ENCODE measurements around the gene SPIC. TPM values are rescaled to one million over a fixed set of nuclear protein-coding genes. Genes with fewer than 3 reads are reported as not detected.

Gene SPIC
- total RNA-seq, 3 donors from 2014 or later (not counting 1 experiment from before 2014, with no cell fraction given) = 0.24 TPM; not detected in 2

DNA sequence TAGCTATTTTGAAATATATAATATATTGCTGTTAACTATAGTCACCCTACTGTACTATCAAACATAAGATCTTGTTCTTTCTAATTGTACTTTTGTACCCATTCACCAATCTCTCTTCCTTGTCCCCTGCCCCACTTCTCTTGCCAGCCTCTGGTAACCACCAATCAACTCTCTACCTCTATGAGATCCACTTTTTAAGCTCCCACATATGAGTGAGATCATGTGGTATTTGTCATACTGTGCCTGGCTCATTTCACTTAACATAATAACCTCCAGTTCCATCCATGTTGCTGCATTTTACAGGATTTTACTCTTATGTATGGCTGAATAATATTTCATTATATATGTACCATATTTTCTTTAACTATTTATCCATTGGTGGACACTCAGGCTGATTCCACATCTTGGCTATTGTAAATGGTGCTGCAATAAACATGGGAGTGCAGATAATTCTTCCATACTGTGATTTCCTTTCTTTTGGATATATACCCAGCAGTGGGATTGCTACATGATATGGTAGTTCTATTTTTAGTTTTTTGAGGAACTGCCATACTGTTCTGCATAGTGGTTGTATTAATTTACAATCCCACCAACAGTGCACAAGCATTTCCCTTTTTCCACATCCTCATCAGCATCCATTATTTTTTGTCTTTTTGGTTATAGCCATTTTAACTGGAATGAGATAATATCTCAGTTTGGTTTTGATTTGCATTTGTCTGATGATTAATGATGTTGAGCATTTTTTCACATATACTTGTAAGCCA is 33.5 kb upstream of the SPIC start:
- no peaks in the 10 kb centered on the region for H3K36me3 ChIP-seq (ENCODE audit: control insufficient read depth, insufficient read depth, low read length)
- no peaks in the 10 kb centered on the region for H3K36me3 Mint-ChIP-seq

GRCh38 chr12:101455685-101456084 is 19.5 kb upstream of the SPIC start:
- Histone ChIP-seq H3K27me3 (ENCODE audit: control insufficient read depth, insufficient read depth, low read length) (no peaks in the 10 kb centered on the region), H3K27ac (ENCODE audit: low read length) (peak overlapping the region; percentile 13), H3K4me3 (ENCODE audit: low read length) (no peak overlapping the region), H3K36me3 (ENCODE audit: control insufficient read depth, insufficient read depth, low read length) (no peaks in the 10 kb centered on the region), H3K4me1 (ENCODE audit: control insufficient read depth, insufficient read depth, low read length) (peaks cover 19% of the 10 kb centered on the region), H3K9me3 (ENCODE audit: control insufficient read depth, insufficient read depth, low read length) (peaks cover 11% of the 10 kb centered on the region)
- H3K27me3 Mint-ChIP-seq (ENCODE audit: low read depth in 2 of 2) = no peaks in the 10 kb centered on the region
- WGBS (ENCODE audit: insufficient coverage) = 0% methylated on average over 3 of the region's 4 CpGs
- H3K4me1 Mint-ChIP-seq = peaks cover 21 to 23% of the 10 kb centered on the region in 2 donors
- peak overlapping the region; percentile 75 to 80 for H3K27ac Mint-ChIP-seq
- TF ChIP-seq, protein P1, sequence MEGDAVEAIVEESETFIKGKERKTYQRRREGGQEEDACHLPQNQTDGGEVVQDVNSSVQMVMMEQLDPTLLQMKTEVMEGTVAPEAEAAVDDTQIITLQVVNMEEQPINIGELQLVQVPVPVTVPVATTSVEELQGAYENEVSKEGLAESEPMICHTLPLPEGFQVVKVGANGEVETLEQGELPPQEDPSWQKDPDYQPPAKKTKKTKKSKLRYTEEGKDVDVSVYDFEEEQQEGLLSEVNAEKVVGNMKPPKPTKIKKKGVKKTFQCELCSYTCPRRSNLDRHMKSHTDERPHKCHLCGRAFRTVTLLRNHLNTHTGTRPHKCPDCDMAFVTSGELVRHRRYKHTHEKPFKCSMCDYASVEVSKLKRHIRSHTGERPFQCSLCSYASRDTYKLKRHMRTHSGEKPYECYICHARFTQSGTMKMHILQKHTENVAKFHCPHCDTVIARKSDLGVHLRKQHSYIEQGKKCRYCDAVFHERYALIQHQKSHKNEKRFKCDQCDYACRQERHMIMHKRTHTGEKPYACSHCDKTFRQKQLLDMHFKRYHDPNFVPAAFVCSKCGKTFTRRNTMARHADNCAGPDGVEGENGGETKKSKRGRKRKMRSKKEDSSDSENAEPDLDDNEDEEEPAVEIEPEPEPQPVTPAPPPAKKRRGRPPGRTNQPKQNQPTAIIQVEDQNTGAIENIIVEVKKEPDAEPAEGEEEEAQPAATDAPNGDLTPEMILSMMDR (IDR thresholded peaks at IDR 0.05) = no peak
- H3K36me3 Mint-ChIP-seq = no peaks in the 10 kb centered on the region
- peak; percentile 79 to 91 (median 86) for ATAC-seq
- intact Hi-C loops (cut with micrococcal nuclease) = no loop called here
- H3K4me3 Mint-ChIP-seq = peak overlapping the region; percentile 85
- peaks cover 0 to 4% of the 10 kb centered on the region in 2 donors for H3K9me3 Mint-ChIP-seq
- DNase-seq = peak; percentile 17 to 50

More for the DNA sequence above, 33.5 kb upstream of the SPIC start:
- H3K27me3 Mint-ChIP-seq (ENCODE audit: low read depth in 2 of 2) = peaks cover 0 to 7% of the 10 kb centered on the region in 2 donors
- no peaks in the 10 kb centered on the region for H3K4me1 ChIP-seq (ENCODE audit: control insufficient read depth, insufficient read depth, low read length)
- H3K27ac Mint-ChIP-seq = no peak overlapping the region
- H3K4me1 Mint-ChIP-seq = no peaks in the 10 kb centered on the region
- H3K27me3 ChIP-seq (ENCODE audit: control insufficient read depth, insufficient read depth, low read length) = no peaks in the 10 kb centered on the region
- no peaks in the 10 kb centered on the region for H3K9me3 Mint-ChIP-seq
- intact Hi-C loops (cut with micrococcal nuclease) = no loop called here
- no peak overlapping the region for H3K4me3 Mint-ChIP-seq
- no peak overlapping the region for H3K4me3 ChIP-seq (ENCODE audit: low read length)
- DNase-seq (no peak), ATAC-seq (no peak)
- TF ChIP-seq, protein P1 (IDR thresholded peaks at IDR 0.05) = no peak
- H3K27ac ChIP-seq (ENCODE audit: low read length) = no peak overlapping the region
- no peaks in the 10 kb centered on the region for H3K9me3 ChIP-seq (ENCODE audit: control insufficient read depth, insufficient read depth, low read length)

DNA sequence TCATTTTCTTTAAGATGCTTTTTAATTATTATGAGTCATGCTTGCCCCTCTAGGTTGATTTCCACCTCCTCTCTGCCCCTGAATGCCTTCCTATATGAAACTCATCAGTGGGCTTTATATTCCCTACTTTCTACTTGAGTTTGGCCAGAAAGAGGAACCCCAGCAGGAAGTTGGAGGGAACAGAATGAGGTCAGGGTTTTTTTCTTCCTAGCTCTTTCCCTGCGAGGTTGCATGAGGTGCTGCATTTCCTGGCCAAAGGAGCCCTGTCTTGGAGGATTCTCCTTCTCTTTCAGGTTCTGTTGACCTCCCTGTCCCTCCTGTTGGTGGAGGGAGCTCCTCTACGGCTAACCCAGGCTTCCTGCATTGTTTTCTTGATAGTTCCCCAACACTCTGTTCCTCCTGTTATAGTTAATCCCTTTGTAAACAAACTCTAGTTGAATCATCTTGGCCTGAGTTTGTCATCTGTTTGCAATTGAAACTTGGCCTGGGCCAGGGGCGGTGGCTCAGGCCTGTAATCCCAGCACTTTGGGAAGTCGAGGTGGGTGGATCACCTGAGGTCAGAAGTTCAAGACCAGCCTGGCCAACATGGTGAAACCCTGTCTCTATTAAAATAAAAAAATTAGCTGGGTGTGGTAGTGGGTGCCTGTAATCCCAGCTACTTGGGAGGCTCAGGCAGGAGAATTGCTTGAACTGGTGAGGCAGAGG is 15.3 kb upstream of the SPIC start:
- Histone ChIP-seq H3K9me3 (ENCODE audit: control insufficient read depth, insufficient read depth, low read length) (peaks cover 11% of the 10 kb centered on the region), H3K27me3 (ENCODE audit: control insufficient read depth, insufficient read depth, low read length) (no peaks in the 10 kb centered on the region), H3K4me3 (ENCODE audit: low read length) (no peak overlapping the region), H3K36me3 (ENCODE audit: control insufficient read depth, insufficient read depth, low read length) (no peaks in the 10 kb centered on the region), H3K4me1 (ENCODE audit: control insufficient read depth, insufficient read depth, low read length) (peaks cover 19% of the 10 kb centered on the region), H3K27ac (ENCODE audit: low read length) (no peak overlapping the region)
- no peak overlapping the region for H3K4me3 Mint-ChIP-seq
- ATAC-seq (no peak), DNase-seq (no peak)
- H3K27ac Mint-ChIP-seq = no peak overlapping the region
- 55% methylated on average over 3 of the region's 4 CpGs for WGBS (ENCODE audit: insufficient coverage)
- peaks cover 21 to 23% of the 10 kb centered on the region in 2 donors for H3K4me1 Mint-ChIP-seq
- H3K27me3 Mint-ChIP-seq (ENCODE audit: low read depth in 2 of 2) = no peaks in the 10 kb centered on the region
- intact Hi-C loops (cut with micrococcal nuclease) = no loop called here
- H3K9me3 Mint-ChIP-seq = peaks cover 0 to 4% of the 10 kb centered on the region in 2 donors
- TF ChIP-seq, protein P1 (IDR thresholded peaks at IDR 0.05) = no peak
- H3K36me3 Mint-ChIP-seq = no peaks in the 10 kb centered on the region
